Choroid plexus epithelial cell (primary cell): Measurements from ENCODE around the gene FER.
A peak's percentile ranks its signal among the peaks of the same experiment; 100 is the strongest.

Experiments used
- DNase-seq: peaks from one replicate; pipeline ENCODE4 v3.0.0-alpha.2; 2010; ENCODE audit warnings: low read depth
- H3K4me3 ChIP-seq: 2 replicates; pipeline ENCODE4 v1.5.1; 2011; ENCODE audit warnings: low read depth, mild to moderate bottlenecking, control low read depth, low read length, moderate library complexity
- CTCF ChIP-seq: conservative IDR thresholded peaks from 2 replicates; pipeline ENCODE4 v1.5.1; 2011; ENCODE audit warnings: low read depth, mild to moderate bottlenecking, control low read depth, inconsistent platforms, low read length, moderate library complexity

FER gene

GRCh38 chr5:108797986-108798385 lies 50.3 kb downstream of the FER start:
- no peak for TF ChIP-seq CTCF
- no peak overlapping the region for H3K4me3 ChIP-seq
- no peak for DNase-seq

DNA sequence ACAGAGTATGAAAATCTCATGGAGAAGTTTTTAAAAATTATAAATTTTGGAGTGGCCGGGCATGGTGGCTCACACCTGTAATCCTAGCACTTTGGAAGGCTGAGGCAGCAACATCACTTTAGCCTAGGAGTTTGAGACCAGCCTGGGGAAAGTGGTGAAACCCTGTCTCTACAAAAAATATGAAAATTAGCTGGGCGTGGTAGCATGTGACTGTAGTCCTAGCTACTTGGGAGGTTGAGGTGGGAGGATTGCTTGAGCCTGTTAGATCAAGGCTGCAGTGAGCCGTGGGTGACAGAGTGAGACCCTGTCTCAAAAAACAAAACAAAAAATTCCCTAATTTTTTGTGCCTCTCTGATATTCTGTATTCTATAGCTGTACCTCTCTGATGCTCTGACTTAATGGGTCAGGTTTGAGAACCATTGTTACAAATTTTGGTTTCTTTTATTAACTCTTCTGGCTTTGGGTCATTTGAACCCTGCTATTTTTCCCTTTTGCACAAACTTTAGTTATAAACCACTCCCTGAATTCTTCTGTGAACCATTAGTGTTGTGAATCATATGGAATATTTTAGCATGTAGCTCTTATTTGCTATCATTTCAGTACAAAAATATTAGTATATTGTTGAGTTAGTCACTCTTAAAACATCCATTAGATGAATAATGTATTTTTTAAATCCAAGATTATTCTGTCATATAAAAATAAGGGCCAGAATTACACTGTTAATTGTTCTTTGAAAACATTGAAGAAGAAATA lies 51.0 kb downstream of the FER start:
- no peak for TF ChIP-seq CTCF
- H3K4me3 ChIP-seq: no peak overlapping the region
- no peak for DNase-seq

GRCh38 chr5:108801301-108801700 lies 53.6 kb downstream of the FER start:
- TF ChIP-seq CTCF: no peak
- no peak for DNase-seq

DNA sequence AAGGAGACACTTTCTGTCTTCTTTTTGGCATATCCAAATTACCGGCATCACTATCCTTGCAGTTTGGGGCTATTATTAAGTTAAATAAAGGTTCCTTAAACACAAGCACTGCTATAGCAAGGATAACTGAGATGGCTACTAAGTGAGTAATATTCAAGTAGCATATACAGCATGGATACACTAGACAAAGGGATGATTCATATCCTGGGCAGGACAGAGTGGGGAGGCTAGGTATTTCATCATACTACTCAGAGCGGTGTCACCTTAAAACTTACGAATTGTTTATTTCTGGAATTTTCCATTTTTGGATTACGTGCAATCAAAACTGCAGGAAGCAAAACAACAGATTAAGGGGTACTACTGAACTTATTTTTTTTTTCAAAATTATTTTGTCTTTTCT lies 54.1 kb downstream of the FER start:
- peak; percentile 92 for DNase-seq
- H3K4me3 ChIP-seq: no peak overlapping the region
- TF ChIP-seq CTCF: no peak

More at GRCh38 chr5:108801301-108801700, 53.6 kb downstream of the FER start:
- H3K4me3 ChIP-seq: no peak overlapping the region

DNA sequence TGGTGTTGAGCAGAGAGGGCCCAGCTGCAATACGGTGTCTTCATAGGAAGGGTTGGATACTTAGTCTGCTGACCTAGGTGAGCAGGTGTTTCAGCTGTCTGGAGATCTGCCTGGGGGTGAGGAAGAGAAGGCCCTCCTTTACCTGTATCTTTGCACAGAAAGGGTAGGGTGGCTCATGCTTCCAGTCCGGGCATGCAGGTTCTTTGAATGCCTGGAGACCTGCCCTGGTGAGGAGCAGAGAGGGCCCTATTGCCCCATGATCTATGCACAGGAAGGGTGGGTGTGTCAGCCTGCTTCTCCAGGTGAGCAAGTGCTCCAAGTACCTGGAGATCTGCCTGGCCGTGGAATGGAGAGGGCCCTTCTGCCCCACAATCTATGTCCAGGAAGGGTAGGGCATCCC lies 63.0 kb downstream of the FER start:
- no peak overlapping the region for H3K4me3 ChIP-seq
- no peak for TF ChIP-seq CTCF
- no peak for DNase-seq

- TF ChIP-seq CTCF: no peak
- no peak for DNase-seq
- no peak overlapping the region for H3K4me3 ChIP-seq
Observed at GRCh38 chr5:108813673-108814072, 66.0 kb downstream of the FER start.

DNA sequence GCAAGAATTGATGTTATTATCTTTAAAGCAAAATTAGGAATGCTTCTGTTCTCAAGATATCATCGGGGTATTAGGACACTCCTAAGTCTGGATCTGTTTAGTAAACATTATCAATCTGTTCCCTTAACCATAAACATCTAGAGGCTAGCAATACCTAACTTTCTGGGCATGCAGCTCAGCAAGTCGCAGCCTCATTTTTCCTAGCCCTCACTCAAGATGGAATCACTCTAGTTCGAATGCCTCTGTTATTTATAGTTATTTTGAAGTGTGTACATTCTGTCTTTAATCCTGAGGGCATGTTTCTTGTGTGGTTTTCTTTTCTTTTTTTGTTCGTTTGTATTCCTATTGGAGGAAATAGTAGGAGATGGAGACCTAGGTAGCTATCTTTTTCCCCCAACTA lies 66.9 kb downstream of the FER start:
- H3K4me3 ChIP-seq: no peak overlapping the region
- no peak for TF ChIP-seq CTCF
- DNase-seq: no peak
